Stimulated activated CD8-positive, alpha-beta memory T cell treated with anti-CD3 and anti-CD28 coated beads, Interleukin-7, amount 100 ng/mL, for 48 hours (primary cell): ENCODE measurements around the gene CHRNA3.
"Not testable (repeated sequence)": the region's sequence is repeated elsewhere in the genome, so short reads cannot be mapped to it uniquely, and the experiment has no call there.

Experiments used
- DNase-seq, 2 donors: peaks; one replicate each; pipeline ENCODE4 v3.0.0-alpha.2; 2020; ENCODE audit warnings: low read depth in 1 of 2; ENCODE audit errors: extremely low read depth in 1 of 2

Gene CHRNA3

GRCh38 chr15:78564743-78565096 lies 56.1 kb downstream of the CHRNA3 start:
- no peak for DNase-seq

GRCh38 chr15:78563092-78563491 lies 57.7 kb downstream of the CHRNA3 start:
- DNase-seq, result no peak

DNA sequence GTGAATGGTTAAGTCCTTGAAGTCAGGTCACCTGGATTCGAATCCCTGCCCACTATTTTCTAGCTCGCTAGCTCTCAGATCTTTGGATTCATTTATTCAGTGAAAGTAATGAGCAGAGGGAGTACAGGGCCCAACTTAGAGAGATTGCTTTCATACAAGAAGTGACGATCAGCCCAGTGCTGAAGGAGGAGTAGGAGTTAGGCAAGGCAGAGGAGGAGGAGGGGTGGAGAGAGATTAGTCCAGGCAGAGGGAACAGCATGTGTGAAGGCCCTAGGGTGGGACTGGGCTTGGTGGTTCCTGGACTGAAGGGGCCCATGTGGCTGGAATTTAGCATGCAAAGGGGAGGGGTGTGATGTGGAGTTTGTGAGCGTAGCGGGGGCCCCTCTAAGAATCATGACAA lies 59.3 kb downstream of the CHRNA3 start:
- no peak for DNase-seq

GRCh38 chr15:78560201-78560600 lies 60.6 kb downstream of the CHRNA3 start:
- DNase-seq, result not testable (repeated sequence)

GRCh38 chr15:78552597-78552996 lies 68.2 kb downstream of the CHRNA3 start:
- no peak for DNase-seq

- DNase-seq, result no peak
Measured at GRCh38 chr15:78551902-78552301, 68.9 kb downstream of the CHRNA3 start.

- DNase-seq, result no peak
Measured at GRCh38 chr15:78550815-78551214, 70.0 kb downstream of the CHRNA3 start.

DNA sequence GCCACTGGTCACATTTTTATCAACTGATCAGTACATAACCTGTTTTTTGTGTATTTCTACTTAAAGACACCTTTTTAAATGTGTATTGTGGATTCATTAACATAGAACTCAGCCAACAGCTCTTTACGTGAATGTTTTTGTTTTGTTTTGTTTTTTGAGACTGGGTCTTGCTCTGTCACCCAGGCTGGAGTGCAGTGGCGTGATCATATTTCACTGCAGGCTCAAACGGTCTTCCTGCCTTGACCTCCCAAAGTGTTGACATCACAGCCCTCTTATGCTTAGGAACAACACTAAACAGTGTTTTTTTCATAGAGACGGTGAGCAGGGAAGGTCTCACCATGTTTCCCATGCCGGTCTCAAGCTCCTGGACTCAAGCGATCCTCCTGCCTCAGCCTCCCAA lies 70.6 kb downstream of the CHRNA3 start:
- no peak for DNase-seq
